Measurements from ENCODE around the gene HSDL1.
A peak's percentile ranks its signal among the peaks of the same experiment; 100 is the strongest.

Gene HSDL1

GRCh38 chr16:84144859-84145639, at the start of gene HSDL1, which contains the start of gene DNAAF1:
TSS of gene HSDL1 (minus strand) at chr16:84145177. CDS start at chr16:84131321, 13,856 bp downstream.
TSS of gene DNAAF1 (plus strand) at chr16:84145308. CDS start at chr16:84145441, 133 bp downstream.
- DNase-seq (ENCODE audit: low read depth in 2 of 2), result peak; percentile 89 to 92

GRCh38 chr16:84194018-84194417, 49.0 kb upstream of the HSDL1 start:
- DNase-seq (ENCODE audit: low read depth in 2 of 2), result no peak

- DNase-seq (ENCODE audit: low read depth in 2 of 2), result no peak
Measured at GRCh38 chr16:84193480-84193879, 48.5 kb upstream of the HSDL1 start.

- DNase-seq (ENCODE audit: low read depth in 2 of 2), result no peak
Measured at GRCh38 chr16:84191466-84191865, 46.5 kb upstream of the HSDL1 start.

- DNase-seq (ENCODE audit: low read depth in 2 of 2), result no peak
Measured at GRCh38 chr16:84190731-84191388, 45.9 kb upstream of the HSDL1 start, which contains the start of gene ADAD2. TSS of gene ADAD2 (plus strand) at chr16:84191157. CDS start at chr16:84191231, 74 bp downstream.

GRCh38 chr16:84186685-84187437, 41.9 kb upstream of the HSDL1 start, which contains the start of gene TAF1C:
TSS of gene TAF1C (minus strand) at chr16:84187057. CDS start at chr16:84184988, 2,069 bp downstream.
- peak; percentile 81 to 83 for DNase-seq (ENCODE audit: low read depth in 2 of 2)

- DNase-seq (ENCODE audit: low read depth in 2 of 2), result no peak
Measured at GRCh38 chr16:84184775-84185174, 39.8 kb upstream of the HSDL1 start.

GRCh38 chr16:84183911-84184591, 39.1 kb upstream of the HSDL1 start:
- DNase-seq (ENCODE audit: low read depth in 2 of 2), result no peak

- DNase-seq (ENCODE audit: low read depth in 2 of 2), result no peak
Measured at GRCh38 chr16:84183572-84183875, 38.5 kb upstream of the HSDL1 start.

- DNase-seq (ENCODE audit: low read depth in 2 of 2), result no peak
Measured at GRCh38 chr16:84182680-84183571, 37.9 kb upstream of the HSDL1 start.

GRCh38 chr16:84182104-84182503, 37.1 kb upstream of the HSDL1 start:
- no peak for DNase-seq (ENCODE audit: low read depth in 2 of 2)

- no peak for DNase-seq (ENCODE audit: low read depth in 2 of 2)
Measured at GRCh38 chr16:84181144-84181915, 36.4 kb upstream of the HSDL1 start.

GRCh38 chr16:84180519-84181140, 35.7 kb upstream of the HSDL1 start:
- no peak for DNase-seq (ENCODE audit: low read depth in 2 of 2)

- DNase-seq (ENCODE audit: low read depth in 2 of 2), result no peak
Measured at GRCh38 chr16:84179612-84180320, 34.8 kb upstream of the HSDL1 start.

- DNase-seq (ENCODE audit: low read depth in 2 of 2), result no peak
Measured at GRCh38 chr16:84178892-84179611, 34.1 kb upstream of the HSDL1 start.

GRCh38 chr16:84178146-84178765, 33.3 kb upstream of the HSDL1 start:
- DNase-seq (ENCODE audit: low read depth in 2 of 2), result no peak

- DNase-seq (ENCODE audit: low read depth in 2 of 2), result no peak
Measured at GRCh38 chr16:84177741-84178073, 32.7 kb upstream of the HSDL1 start.

Data from stimulated activated CD8-positive, alpha-beta memory T cell treated with anti-CD3 and anti-CD28 coated beads, Interleukin-7, amount 100 ng/mL, for 1 hour (primary cell).